ENCODE results near the gene MOXD1. TPM values are rescaled to one million over a fixed set of nuclear protein-coding genes. Genes with fewer than 3 reads are reported as not detected.

The MOXD1 gene
- total RNA-seq, 4 donors from 2014 or later: 20.3 to 37.3 (median 33.2) TPM

DNA sequence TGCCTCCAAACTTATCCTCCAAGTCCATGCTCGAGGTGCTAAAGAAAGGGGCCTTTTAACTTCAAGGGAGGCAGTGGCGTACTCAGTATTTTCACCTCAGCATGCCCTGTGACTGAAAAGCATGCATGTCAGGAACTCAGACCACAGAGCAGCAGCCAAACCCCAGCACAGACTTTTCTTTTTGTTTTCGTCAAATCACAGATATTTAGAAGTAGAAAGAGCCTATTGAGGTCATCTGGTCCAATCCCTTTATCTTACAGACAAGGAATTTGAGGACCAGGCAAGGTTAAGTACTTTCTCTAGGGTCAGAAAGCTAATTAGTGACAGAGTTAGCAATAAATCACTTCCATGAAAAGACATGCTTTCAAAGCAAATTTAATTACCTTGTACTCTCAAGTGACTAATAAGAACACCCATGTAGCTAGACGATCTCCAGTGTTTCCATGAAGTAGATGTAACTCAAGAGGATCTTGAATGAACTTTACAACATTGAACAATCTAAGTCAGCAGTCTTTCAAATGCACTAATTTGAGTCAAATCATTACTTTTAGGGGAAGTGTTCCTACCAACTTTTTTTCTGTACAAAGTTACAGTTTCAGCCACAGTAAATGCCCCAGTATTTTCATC is 35.9 kb downstream of the MOXD1 start:
- Histone ChIP-seq H3K9me3 (no peaks in the 10 kb centered on the region), H3K27ac (no peak overlapping the region), H3K36me3 (no peaks in the 10 kb centered on the region), H3K4me3 (no peak overlapping the region), H3K27me3 (no peaks in the 10 kb centered on the region), H3K4me1 (no peaks in the 10 kb centered on the region)
- no peak for ATAC-seq
- TF ChIP-seq, protein P1, sequence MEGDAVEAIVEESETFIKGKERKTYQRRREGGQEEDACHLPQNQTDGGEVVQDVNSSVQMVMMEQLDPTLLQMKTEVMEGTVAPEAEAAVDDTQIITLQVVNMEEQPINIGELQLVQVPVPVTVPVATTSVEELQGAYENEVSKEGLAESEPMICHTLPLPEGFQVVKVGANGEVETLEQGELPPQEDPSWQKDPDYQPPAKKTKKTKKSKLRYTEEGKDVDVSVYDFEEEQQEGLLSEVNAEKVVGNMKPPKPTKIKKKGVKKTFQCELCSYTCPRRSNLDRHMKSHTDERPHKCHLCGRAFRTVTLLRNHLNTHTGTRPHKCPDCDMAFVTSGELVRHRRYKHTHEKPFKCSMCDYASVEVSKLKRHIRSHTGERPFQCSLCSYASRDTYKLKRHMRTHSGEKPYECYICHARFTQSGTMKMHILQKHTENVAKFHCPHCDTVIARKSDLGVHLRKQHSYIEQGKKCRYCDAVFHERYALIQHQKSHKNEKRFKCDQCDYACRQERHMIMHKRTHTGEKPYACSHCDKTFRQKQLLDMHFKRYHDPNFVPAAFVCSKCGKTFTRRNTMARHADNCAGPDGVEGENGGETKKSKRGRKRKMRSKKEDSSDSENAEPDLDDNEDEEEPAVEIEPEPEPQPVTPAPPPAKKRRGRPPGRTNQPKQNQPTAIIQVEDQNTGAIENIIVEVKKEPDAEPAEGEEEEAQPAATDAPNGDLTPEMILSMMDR (IDR thresholded peaks at IDR 0.05): no peak
- TF ChIP-seq POLR2A (IDR thresholded peaks at IDR 0.05): no peak
- no peak for TF ChIP-seq POLR2AphosphoS5 (IDR thresholded peaks at IDR 0.05)
- TF ChIP-seq EP300 (IDR thresholded peaks at IDR 0.05): no peak
- WGBS, 2 donors (ENCODE audit: low coverage in 1 of 2): 21 to 27% methylated on average over 3 of the region's 4 CpGs

DNA sequence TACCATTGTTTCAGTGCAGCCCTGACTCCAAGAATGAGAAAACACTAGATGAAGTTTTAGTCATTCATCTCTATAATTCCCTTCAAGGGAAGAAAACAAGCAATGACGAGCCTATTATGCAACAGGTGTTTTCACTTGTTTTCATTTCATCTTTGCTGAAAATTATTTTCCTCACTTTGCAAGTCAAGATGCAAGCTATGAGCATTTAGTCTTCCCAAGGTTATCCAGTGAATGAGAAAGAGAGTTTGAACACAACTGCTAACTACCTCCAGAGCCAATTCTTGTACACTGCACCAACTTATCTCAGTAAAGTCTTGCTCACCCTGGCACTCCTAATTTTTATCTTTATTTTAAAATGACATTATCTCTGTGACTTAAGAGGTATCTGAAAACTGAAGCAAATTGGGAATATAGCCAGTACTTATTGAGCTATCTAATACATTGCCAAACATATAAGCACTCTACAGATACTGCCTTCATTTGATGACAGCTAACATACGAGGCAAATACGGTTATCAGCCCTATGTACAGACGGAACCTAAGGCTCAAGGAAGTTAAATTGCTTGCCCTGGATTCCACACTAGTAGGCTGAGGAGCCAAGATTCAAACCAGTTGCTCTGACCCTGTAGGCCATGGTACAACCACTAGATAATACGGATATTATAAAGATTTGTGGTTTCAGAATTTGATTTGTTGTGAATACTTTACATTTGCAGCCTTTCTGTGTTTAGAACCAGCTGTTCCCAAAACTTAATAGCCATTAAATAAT is 36.8 kb downstream of the MOXD1 start:
- no peak for ATAC-seq
- WGBS, 2 donors (ENCODE audit: low coverage in 1 of 2): 72 to 79% methylated on average over 5 of the region's 5 CpGs
- no peaks in the 10 kb centered on the region for H3K9me3 ChIP-seq
- H3K27ac ChIP-seq: no peak overlapping the region
- no peaks in the 10 kb centered on the region for H3K4me1 ChIP-seq
- no peaks in the 10 kb centered on the region for H3K36me3 ChIP-seq
- TF ChIP-seq, protein P1 (IDR thresholded peaks at IDR 0.05): no peak
- TF ChIP-seq POLR2A (IDR thresholded peaks at IDR 0.05) (no peak), POLR2AphosphoS5 (IDR thresholded peaks at IDR 0.05) (no peak), EP300 (IDR thresholded peaks at IDR 0.05) (no peak)
- no peak overlapping the region for H3K4me3 ChIP-seq
- no peaks in the 10 kb centered on the region for H3K27me3 ChIP-seq

DNA sequence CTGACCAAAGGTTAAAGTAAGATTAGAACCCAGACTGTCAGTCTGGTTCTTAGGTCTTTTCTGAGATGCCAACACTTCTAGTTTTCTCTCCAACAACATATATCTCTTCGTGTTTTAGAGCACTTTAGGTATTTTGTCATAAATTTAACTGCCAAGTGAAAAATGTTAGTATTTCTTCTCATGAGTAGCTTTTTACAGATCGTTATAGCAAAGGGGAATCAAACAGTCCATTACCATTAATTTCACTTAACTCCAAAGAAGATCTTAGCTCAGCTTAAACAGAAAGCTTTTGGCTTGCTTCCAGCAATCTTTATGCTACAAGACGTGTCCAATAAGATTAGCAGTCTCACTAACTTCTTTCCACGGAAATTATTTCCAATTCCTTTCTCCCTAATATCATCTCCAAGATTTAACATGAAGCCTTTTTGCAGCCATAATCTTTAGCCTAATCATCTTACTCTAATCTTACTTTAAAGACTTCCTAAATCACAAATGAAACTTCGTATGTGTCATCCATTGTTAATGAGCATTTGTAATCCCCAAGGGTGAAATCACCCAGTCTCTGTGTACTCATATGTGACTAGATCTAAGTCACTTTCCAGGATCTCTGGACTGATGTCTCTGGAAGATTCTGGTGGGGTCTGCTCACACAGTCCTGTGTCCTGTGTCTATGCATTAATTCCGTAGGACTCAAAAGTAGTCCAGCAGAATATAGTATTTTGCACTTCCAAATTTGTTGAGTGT is 38.7 kb downstream of the MOXD1 start:
- ATAC-seq: no peak
- 33 to 57% methylated on average over 5 to 6 of the region's 6 CpGs for WGBS, 2 donors (ENCODE audit: low coverage in 1 of 2)

DNA sequence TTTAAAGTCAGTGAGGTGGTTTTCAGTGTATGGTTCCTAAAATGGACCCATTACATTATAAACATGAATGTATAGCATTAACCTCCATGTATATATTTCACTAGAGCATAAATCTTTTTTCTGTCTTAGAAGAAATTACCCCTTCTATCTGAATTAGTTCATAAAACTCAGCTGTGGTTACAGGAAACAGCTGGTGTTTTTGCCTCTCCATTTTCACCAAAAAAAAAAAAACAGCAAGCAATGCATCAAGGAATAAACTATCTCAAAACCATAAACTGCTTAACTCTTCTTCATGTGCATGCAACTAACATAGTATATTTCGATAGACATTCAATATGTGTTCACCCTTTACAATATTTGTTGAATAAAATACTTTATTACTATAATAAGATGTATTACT is 40.2 kb downstream of the MOXD1 start:
- H3K36me3 ChIP-seq: no peaks in the 10 kb centered on the region
- 73 to 83% methylated on average over 1 of the region's 1 CpG for WGBS, 2 donors (ENCODE audit: low coverage in 1 of 2)
- H3K9me3 ChIP-seq: no peaks in the 10 kb centered on the region
- no peaks in the 10 kb centered on the region for H3K4me1 ChIP-seq
- H3K27me3 ChIP-seq: no peaks in the 10 kb centered on the region
- no peak for ATAC-seq
- no peak overlapping the region for H3K27ac ChIP-seq
- TF ChIP-seq POLR2A (IDR thresholded peaks at IDR 0.05) (no peak), POLR2AphosphoS5 (IDR thresholded peaks at IDR 0.05) (no peak), EP300 (IDR thresholded peaks at IDR 0.05) (no peak)
- TF ChIP-seq, protein P1 (IDR thresholded peaks at IDR 0.05): no peak
- no peak overlapping the region for H3K4me3 ChIP-seq

More for the DNA sequence above, 38.7 kb downstream of the MOXD1 start:
- H3K27me3 ChIP-seq: no peaks in the 10 kb centered on the region
- H3K36me3 ChIP-seq: no peaks in the 10 kb centered on the region
- H3K27ac ChIP-seq: no peak overlapping the region
- TF ChIP-seq, protein P1 (IDR thresholded peaks at IDR 0.05): no peak
- TF ChIP-seq POLR2AphosphoS5 (IDR thresholded peaks at IDR 0.05): no peak
- TF ChIP-seq POLR2A (IDR thresholded peaks at IDR 0.05): no peak
- no peak for TF ChIP-seq EP300 (IDR thresholded peaks at IDR 0.05)
- H3K4me3 ChIP-seq: no peak overlapping the region
- no peaks in the 10 kb centered on the region for H3K4me1 ChIP-seq
- no peaks in the 10 kb centered on the region for H3K9me3 ChIP-seq

All from gastroesophageal sphincter (tissue), 4 donors.